HK-2 (cell line): ENCODE results near the gene RBM38.

Experiments
- DNase-seq: peaks from one replicate; pipeline ENCODE4 v3.0.0-alpha.2; 2018; ENCODE audit not compliant: unreplicated experiment

RBM38 gene

DNA sequence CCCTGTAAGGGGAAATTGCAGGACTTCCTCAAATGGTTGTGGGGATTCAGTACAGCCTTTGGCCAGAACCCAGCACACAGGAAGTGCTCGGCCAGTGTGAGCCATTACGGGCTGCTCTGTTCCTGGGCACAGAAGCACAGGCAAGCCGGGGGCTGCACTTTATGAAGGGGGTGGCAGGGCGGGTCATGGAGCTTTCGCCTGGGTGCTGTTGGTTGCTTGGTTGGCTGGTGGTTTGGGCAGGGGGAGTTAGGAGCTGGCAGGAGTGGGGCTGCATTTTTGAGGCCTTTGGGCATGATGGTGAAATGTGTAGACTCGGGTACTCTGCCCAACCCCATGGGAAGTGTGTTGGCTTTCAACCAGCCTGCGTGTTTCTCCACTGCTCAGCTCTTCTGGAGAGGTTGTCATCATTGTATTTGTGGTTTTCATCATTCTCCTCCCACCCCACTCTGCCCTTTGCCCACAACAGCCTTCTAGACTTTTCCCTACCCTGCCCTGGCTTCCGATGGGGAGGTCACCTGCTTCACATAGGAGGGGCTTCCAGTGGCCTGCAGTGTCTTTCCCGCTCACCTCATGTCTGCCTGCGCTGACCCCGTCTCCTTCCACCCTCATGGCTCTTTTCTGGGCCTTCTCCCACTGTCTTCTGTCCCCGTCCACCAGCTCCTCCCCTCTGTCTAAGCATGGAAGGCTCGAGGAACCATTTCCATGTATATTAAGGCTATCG is 16.1 kb upstream of the RBM38 start:
- no peak for DNase-seq

DNA sequence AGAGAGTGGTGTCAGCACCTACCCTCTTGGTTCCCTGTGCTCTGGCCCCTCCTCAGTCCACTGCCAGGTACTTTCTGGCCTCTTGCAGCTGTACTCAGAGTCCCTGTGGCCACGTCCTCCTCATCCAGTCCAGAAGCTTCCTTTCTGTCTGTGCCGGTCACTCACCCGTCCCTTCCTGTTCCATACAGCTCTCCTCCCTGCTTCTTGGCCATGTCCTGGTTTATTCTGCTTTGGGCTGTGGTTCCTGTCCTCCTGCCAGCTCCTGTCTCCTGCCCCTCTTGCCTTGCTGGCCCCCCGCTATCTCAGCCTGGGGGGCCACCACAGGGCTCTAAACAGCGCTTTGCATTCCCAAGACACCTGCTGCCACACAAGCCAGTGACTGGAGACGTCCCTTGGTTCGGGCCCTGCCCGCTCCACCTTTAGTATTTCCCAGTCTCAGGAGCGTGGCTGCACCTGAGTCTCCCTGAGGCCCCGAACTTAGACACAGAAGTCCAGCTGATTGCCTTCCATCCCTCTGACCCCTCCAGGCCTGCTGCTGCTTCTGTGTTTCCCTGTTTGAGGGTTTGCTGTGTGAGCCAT is 15.5 kb upstream of the RBM38 start:
- no peak for DNase-seq

DNA sequence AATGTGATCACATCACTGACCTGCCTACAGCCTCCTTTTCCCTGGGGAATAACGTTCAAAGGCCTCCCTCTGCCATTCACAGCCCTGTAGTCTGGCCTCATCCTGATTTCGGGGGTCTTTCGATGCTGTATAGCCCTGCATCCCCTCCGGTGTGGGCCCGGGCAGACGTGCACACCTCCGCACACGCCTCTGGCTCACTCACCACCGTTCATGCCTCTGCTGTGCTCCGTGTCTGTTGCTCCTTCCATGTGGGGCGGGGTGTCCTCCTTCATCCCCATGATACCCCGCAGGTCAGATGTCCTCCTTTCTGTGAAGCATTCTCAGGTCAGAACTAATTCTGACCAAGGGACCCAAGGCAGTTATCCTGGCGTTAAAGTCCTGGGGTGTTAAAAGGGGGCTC is 13.8 kb upstream of the RBM38 start:
- DNase-seq = no peak

DNA sequence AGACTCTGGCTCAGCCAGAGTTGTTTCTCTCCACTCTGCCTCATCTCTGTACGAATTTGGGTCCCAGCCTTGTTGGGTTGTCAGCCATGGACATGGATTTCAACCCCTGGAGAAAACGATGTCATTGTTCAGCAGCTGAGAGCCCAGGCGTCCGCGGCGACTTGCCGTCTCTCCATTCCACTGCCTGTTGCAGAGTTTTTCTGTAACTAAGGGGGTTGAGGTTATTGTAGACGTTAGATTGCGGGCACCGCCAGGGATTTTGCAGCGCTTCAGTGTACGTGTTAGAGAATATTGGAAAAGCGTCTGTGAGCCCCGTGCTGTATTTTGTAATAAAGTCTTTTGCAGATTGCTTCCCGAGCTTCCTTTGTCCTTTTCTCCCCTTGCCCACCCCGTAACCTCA is 13.1 kb upstream of the RBM38 start:
- DNase-seq = no peak

DNA sequence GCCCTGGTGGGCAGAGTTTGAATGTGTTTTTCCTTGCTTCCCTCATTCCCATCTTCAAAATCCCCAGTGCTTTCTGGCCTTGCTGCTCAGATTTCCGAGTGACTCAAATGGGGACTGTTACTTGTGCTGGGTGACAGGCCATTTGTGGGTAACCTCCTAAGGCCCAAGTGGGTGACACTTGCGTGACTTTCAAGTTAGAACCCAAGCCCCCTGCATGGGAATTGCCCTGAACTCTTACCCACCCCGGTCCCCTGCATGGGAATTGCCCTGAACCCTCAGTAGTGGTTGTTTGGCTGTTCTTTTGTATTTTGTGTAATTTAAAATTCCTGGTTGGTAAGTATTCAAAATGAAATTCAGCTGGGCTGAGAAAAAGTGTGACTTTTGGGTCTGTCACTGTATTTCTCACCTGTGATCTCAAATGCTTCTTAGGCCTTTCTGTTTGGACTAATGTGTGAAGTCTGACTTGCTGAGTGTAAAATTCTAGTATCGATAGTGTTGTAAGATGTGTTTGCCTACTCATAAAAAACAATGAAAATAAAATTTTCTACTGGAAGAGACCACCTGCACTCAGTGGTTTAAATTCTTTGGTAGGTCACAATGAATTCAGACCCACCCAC is 12.4 kb upstream of the RBM38 start:
- DNase-seq = no peak

DNA sequence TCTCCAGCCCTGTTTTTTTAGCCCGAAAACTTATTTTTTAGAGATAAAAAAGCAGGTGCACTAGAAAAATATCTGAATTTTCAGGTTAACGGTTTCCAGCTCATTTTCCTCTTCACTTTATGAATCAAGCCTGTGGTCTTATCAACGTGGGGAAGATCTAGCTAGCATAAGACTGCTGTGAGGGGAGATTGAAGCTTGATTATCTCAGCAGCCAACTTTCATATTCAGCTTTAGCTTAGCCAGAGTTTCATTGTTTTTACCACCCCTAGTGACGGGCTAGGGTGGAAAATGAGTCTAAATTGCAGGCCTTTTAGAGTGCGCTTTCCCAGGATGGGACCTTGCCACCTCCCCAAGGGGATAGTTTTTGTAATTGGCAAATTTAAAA is 11.9 kb upstream of the RBM38 start:
- no peak for DNase-seq

DNA sequence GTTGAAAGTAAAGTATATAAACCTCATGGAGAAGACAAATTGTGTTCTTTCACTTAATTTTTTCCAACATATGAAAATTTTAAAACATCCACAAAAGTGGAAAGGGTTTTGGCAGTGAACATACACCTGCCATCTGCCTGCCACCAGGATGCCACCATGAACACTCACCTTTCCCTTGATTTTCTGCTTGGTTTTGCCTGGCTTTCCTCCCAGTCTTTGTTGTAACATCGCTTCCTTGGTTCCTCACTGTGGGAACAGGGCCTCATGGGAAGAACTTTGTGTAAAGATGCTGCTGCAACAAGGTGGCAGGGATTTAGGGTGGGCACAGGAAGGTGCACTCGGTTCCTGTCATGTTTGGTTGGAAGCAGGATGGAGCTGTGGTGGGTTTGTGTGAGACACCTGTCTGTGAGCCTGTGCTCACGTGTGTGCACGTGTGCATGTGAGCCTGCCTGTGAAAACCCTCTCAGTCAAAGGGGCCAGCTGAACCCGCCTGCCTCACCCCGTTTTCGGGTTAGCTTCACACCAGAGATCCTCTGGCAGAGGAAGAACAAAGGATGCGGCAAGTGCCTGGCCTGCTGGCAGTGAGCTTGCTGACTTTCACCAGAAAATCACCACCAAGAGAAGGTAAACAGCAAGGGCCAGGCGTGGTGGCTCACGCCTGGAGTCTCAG is 11.0 kb upstream of the RBM38 start:
- DNase-seq = no peak

DNA sequence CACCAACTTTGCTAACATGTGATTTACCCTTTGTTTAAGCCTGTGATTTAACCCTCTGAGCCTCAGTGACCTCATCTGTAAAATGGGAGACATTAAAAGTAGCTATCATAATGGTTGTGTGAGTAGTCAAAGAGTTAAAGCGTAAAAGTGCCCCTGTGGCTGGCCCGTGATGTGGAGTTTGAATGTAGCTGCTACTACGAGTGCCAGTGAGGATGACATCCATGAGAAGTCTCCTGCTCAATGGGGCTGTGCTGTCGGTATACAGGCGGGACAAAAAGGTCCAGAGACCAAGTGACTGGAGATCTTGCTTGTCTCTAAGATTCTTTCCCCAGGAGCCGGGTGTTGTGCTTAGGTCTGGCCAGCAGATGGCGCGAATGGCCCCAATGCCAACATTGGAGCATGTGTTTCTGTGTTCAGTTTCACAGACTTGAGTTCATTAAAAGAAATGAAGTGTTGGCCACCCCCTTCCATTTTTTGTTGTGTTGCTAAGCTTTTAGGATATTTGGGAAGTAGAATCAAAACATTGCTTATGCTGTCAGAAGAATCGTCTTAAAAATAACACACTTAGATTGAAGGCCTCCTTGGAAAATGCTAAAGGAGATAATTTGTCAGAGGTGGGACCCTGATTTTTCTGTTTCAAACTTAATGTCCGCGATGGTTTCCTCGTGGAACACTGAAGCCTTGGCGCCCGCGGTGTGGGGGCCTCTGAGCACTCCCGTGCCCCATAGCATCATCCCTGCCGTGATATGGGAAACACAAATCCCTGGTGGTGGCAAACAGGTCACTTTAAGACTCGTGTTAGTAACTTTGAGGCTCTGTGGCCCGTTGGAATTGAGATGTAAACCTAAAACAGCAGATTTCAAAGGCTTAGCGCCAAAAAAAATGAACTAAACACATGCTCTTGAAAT is 9.3 kb upstream of the RBM38 start:
- peak; percentile 81 for DNase-seq

DNA sequence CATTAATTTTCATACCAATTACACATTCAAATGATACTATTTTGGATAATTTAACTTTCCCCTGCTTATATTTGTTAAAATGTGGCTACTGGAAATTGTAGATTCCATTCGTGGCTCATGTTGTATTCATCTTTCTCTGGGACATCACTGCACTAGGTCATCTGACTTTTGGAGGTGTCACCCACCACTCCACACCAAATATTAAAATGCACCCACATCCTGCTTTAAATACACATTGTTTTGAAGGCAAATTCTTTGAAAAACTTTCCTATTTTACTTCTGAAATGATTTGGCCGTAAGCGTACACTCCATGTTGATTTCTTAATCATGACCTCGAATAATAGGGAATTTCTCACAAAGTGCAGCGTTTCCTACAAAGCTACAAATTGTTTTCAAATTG is 8.7 kb upstream of the RBM38 start:
- DNase-seq = no peak

DNA sequence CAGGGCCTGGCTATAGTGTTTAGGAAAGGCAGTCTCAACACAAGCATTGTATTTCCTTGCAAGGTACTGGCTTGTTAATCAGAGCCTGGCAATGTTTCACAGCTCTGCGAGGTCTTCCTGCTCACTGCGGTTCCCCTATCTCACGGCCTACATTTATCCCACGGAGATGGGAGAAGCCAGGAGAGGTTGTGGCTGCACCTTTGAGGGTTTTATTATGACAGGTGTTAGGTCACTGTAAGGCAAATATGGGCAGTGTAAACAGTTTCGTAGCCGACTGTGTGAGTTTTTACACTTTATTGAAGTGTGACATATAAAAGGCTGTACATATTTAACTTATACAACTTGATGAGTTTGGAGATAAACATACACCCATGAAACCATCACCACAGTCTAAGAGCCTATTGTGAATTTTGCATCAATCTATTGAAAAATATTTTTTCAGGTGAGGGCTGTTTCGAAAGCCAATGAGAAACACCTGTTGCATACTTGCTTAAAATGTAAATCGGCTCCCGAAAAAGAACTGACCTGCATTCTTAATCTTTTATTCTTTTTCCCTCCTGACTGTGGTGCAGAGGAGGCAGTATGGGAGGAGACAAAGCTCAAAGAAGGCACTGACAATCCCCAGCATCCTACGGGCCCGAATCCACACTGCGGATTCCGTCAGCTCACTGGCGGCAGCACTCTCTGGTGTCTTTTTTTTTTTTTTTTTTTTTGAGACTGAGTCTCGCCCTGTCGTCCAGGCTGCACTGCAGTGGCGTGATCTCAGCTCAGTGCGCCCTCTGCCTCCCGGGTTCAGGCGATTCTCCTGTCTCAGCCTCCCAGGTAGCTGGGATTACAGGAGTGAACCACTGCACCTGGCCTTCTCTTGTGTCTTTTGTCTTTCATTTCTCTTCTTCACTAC is 7.5 kb upstream of the RBM38 start:
- no peak for DNase-seq

DNA sequence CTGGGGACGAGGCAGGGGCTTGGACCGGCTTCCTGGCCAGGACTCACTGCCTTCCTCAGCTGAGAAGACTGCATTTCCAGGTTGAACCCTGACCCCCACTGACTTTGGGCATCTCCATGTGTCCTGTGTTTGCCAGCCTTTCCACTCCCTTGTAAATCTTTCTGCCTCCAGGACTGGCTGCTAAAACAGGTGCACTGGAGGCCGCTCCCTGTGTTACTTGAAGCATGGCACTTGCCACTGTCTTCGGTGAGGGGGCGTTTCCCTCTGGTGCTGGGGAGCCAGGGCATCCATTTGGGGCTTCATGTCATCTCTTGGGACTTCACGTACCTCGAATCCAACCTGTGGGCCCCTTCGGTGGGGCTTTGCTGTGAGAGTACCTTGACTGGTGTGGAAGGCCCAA is 6.7 kb upstream of the RBM38 start:
- no peak for DNase-seq

DNA sequence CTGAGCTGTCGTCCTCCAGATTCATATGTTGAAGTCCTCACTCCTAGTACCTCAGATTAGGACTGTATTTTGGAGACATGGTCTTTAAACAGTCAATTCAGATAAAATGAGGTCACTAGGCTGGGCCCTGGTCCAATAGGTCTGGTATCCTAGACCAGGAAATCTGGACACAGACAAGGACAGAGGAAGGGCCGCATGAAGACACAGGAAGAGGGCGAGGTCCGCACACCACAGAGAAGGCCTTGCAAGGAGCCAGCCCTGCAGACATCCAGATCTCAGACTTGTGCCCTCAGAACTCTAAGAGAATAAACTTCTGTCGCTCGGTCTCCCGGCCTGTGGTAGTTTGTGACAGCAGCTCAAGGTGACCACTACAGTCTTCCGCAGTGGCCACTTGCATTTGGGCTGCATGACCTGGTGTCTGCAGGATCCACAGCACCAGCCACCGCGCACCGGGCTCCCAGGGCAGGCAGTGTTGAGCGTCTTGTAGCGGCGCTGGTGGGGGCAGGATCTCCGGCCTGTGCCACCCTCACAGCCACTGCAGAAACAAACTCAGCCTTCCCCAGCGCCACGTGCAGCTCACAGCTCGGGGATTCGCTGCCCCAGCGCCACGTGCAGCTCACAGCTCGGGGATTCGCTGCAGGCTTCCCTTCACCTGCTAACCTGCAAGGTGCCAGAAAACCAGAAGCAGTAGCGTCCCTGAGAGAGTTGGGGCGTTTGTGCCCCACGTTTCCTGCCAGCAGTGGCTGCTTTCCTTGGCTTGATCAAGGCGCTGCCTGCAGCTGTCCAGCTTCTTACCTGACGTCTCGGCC is 6.0 kb upstream of the RBM38 start:
- no peak for DNase-seq

DNA sequence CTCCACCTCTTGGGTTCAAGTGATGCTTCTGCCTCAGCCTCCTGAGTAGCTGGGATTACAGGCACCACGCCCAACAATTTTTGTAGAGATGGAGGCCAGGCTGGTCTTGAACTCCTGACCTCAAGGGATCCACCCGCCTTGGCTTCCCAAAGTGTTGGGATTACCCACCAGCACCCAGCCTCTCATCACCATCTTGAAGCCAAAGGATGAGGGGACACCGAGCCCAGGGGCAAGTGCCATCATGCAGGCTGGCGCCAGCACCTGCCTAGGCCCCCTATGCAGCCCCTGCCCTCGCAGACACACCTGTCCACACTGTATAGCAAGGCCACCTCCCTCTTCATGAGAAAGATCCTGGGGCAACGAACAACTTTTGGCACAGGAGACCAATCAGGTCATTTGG is 5.3 kb upstream of the RBM38 start:
- no peak for DNase-seq

DNA sequence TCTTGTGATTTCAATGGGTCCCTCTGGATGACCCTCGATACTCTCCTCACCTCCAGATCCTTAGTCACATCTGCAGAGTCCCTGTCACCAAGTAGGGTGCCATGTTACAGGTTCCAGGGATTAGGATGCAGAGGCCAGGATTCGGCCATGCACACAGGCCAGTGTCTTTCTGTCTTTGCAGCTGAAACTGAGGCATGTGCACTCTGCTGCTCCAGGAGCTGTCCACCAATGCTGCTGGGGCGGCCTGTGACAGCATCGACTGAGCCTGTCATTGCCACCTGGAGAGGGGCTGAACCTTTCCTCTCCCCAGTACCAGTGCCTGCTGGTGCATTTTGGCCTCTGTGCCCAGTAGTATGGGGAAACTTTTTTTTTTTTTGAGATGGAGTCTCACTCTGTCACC is 4.4 kb upstream of the RBM38 start:
- DNase-seq = no peak

DNA sequence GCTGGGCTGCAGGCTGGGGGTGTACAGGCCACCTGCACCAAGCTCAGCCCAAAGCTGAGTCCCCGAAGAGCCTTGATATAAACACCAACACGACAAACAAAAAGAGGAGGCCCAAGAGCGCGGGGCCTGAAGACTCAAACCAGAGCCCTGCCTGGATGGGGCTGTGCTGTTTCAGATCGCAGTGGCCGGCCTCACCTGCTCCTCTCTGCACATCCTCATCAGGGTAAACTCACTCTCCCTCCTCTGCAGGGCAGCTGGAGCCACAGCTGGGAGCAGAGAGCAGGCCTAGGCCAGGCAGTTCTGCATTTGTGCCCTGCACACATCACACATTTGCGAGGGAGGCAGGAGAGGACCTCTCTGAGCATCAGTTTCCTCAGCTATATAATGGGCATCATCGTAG is 3.7 kb upstream of the RBM38 start:
- DNase-seq = no peak

DNA sequence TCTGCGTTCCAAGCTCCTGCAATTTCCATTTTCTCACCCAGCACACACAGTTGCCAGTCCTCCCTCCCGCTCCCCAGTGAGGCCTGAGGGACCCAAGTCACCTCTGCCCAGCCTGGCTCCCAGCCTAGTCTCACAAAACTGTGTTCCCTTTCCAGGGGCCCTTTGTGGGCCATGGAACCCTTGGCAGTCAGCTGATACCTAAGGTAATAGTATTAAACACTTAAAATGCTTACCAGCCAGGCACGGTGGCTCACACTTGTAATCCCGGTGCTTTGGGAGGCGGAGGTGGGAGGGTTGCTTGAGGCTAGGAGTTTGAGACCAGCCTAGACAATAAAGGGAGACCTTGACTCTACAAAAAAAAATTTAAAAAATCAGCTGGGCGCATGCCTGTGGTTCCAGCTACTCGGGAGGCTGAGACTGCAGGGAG is 3.2 kb upstream of the RBM38 start:
- no peak for DNase-seq

DNA sequence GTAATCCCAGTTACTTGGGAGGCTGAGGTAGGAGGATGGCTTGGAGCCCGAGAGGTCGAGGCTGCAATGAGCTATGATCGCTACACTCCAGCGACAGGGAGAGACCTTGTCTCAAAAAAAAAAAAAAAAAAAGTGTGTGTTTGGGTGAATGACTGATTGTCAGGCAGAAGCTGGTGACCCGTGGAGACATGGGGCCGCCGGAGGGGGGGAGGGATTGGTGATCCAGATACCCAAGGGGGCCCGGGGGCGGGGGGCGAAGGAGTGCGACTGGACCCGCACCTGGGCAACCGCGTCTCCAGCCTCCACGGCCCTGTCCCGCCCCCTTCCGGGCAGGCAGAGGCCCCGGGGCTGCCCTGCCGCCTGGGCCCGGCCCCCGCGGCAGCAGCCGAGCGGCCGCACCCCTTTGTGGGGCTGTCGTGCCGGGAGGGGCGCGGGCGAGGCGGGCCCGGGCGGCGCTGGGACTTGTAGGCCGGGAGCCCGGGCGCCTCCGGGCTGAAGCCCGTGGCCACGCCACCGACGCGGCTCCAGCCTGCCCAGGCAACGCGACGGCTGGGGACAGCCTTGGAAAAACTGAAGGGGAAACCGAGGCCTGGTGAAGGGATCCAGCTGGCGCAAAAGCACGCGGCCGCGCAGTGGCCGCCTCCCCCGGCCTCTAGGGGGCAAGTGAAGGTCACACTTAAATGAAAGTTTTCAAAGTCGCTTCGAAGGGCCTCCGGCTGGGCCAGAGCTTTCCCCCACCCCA is 2.1 kb upstream of the RBM38 start:
- DNase-seq = peak; percentile 33

DNA sequence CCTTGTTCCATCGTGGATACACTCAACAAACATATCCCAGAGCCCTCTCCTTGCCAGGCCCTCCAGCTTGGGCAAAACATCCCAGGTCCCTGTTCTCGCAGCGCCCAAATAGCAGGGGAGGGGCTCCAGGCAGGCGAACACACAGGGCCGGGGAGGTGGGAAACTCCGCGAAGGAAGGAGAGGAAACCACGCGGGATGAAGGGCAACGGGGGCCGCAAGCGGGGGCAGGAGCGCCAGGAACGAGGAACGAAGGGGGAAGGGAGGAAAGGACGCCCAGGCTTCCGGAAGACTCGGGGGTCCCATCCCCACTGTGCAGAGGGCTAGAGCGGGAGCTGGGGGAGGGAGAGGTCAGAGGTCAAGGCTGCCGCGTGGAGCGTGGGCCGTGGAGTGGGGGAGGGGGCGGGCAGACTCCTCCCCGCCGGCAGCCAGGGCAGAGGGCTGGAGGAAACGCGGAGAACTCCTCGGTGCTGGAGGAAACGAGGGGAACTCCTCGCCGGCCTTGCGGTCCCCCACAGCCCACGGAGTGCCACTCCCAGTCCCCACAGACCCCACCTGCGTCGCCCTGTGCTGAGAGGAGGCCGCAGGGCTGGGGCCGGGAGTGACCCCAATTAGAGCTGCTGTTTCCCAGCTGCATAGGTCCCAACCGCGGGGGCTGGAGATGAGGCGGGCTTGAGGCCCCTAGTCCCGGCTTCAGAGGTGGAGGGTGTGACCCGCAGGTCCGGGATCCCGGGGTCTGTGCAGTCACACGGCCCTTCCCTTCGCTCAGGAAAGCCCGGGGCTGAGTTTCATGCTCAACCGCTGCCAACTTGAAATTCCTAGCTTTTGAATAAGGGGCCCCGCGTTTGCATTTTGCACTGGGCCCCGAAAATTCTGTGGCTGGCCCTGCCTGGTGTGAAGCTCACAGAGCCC is 1.2 kb upstream of the RBM38 start:
- DNase-seq = no peak
